Activated B cell treated with CpG ODN at 0.5 μM for 24 hours (primary cell): Measurements from ENCODE around the gene GIGYF2. TPM values are rescaled to one million over a fixed set of nuclear protein-coding genes. Genes with fewer than 3 reads are reported as not detected.

Experiments used
- ATAC-seq: fragments of 200-7000 bp; cut with Tn5 transposase; one replicate; pipeline ENCODE4 v1.10.0; 2021; ENCODE audit warnings: low read depth, mild to moderate bottlenecking, moderate library complexity
- CTCF ChIA-PET: fragments of 350-600 bp; sonication (Branson Sonifier 250); formaldehyde crosslinking; loops from one replicate; lab custom pipeline; 2021; ENCODE audit warnings: antibody characterized with exemption; lab: Charles Lee
- POLR2A ChIA-PET: fragments of 350-600 bp; sonication (Branson Sonifier 250); formaldehyde crosslinking; loops from one replicate; lab custom pipeline; 2021; ENCODE audit warnings: antibody characterized with exemption; lab: Charles Lee
- DNase-seq: peaks from one replicate; pipeline ENCODE4 v3.0.0; 2022
- H3K27ac Mint-ChIP-seq: one replicate; pipeline ENCODE4 v1.8.0; 2020; ENCODE audit warnings: mixed read lengths
- H3K27me3 Mint-ChIP-seq: one replicate; pipeline ENCODE4 v1.8.0; 2021; ENCODE audit warnings: mixed read lengths
- H3K36me3 Mint-ChIP-seq: one replicate; pipeline ENCODE4 v1.8.0; 2021; ENCODE audit warnings: low read depth, mixed read lengths
- H3K4me1 Mint-ChIP-seq: one replicate; pipeline ENCODE4 v1.8.0; 2021; ENCODE audit warnings: mixed read lengths
- H3K4me3 Mint-ChIP-seq: one replicate; pipeline ENCODE4 v1.8.0; 2020; ENCODE audit warnings: mild to moderate bottlenecking, mixed read lengths
- H3K9me3 Mint-ChIP-seq: one replicate; pipeline ENCODE4 v1.8.0; 2020; ENCODE audit warnings: mixed read lengths
- intact Hi-C: fragments of 100-400 bp; cut with micrococcal nuclease; formaldehyde crosslinking; loops from one replicate; pipeline ENCODE4 v1.15.1; 2024
- total RNA-seq: library from RNA; stranded (reverse); gene quantifications from 2 replicates; pipeline ENCODE4 v1.2.3, GENCODE V29; 2022
- TF ChIP-seq, protein P1 (sequence below): fragments of 200-600 bp; IDR thresholded peaks from one replicate; pipeline ENCODE4 v1.8.0; 2022; ENCODE audit warnings: antibody characterized with exemption, mild to moderate bottlenecking

The GIGYF2 gene
- total RNA-seq, 1 donor from 2014 or later, result 77.9 TPM

GRCh38 chr2:232777276-232777675 lies 80.1 kb downstream of the GIGYF2 start:
- DNase-seq (no peak), ATAC-seq (no peak)
- ChIA-PET CTCF (no interaction called here), POLR2A (no interaction called here)
- intact Hi-C loops, result no loop called here
- Mint-ChIP-seq H3K27ac (no peak overlapping the region), H3K9me3 (no peaks in the 10 kb centered on the region), H3K27me3 (no peaks in the 10 kb centered on the region), H3K36me3 (peaks cover 34% of the 10 kb centered on the region), H3K4me3 (no peak overlapping the region), H3K4me1 (peaks cover 17% of the 10 kb centered on the region)
- TF ChIP-seq, protein P1, sequence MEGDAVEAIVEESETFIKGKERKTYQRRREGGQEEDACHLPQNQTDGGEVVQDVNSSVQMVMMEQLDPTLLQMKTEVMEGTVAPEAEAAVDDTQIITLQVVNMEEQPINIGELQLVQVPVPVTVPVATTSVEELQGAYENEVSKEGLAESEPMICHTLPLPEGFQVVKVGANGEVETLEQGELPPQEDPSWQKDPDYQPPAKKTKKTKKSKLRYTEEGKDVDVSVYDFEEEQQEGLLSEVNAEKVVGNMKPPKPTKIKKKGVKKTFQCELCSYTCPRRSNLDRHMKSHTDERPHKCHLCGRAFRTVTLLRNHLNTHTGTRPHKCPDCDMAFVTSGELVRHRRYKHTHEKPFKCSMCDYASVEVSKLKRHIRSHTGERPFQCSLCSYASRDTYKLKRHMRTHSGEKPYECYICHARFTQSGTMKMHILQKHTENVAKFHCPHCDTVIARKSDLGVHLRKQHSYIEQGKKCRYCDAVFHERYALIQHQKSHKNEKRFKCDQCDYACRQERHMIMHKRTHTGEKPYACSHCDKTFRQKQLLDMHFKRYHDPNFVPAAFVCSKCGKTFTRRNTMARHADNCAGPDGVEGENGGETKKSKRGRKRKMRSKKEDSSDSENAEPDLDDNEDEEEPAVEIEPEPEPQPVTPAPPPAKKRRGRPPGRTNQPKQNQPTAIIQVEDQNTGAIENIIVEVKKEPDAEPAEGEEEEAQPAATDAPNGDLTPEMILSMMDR, result no peak

GRCh38 chr2:232779465-232779864 lies 82.3 kb downstream of the GIGYF2 start:
- Mint-ChIP-seq H3K4me3 (no peak overlapping the region), H3K4me1 (peaks cover 11% of the 10 kb centered on the region), H3K27me3 (no peaks in the 10 kb centered on the region), H3K9me3 (no peaks in the 10 kb centered on the region), H3K36me3 (peaks cover 27% of the 10 kb centered on the region), H3K27ac (no peak overlapping the region)
- ATAC-seq (no peak), DNase-seq (no peak)
- CTCF ChIA-PET, result no interaction called here
- POLR2A ChIA-PET, result no interaction called here
- TF ChIP-seq, protein P1, result no peak
- intact Hi-C loops, result no loop called here

- no peak overlapping the region for H3K27ac Mint-ChIP-seq
- DNase-seq (no peak), ATAC-seq (no peak)
- no peaks in the 10 kb centered on the region for H3K9me3 Mint-ChIP-seq
- ChIA-PET POLR2A (no interaction called here), CTCF (no interaction called here)
- H3K36me3 Mint-ChIP-seq, result peaks cover 30% of the 10 kb centered on the region
- H3K4me1 Mint-ChIP-seq, result peaks cover 11% of the 10 kb centered on the region
- H3K4me3 Mint-ChIP-seq, result no peak overlapping the region
- no peaks in the 10 kb centered on the region for H3K27me3 Mint-ChIP-seq
- TF ChIP-seq, protein P1, result no peak
- intact Hi-C loops, result no loop called here
These were observed 82.8 kb downstream of the GIGYF2 start for GRCh38 chr2:232779934-232780333.

GRCh38 chr2:232781765-232782164 lies 84.6 kb downstream of the GIGYF2 start:
- H3K4me1 Mint-ChIP-seq, result peaks cover 11% of the 10 kb centered on the region
- CTCF ChIA-PET, result no interaction called here
- peak; percentile 98 for ATAC-seq
- H3K4me3 Mint-ChIP-seq, result peak overlapping the region; percentile 25
- POLR2A ChIA-PET, result no interaction called here
- H3K36me3 Mint-ChIP-seq, result peaks cover 24% of the 10 kb centered on the region
- intact Hi-C loops, result no loop called here
- H3K27ac Mint-ChIP-seq, result peak overlapping the region; percentile 72
- H3K27me3 Mint-ChIP-seq, result no peaks in the 10 kb centered on the region
- no peak for DNase-seq
- H3K9me3 Mint-ChIP-seq, result no peaks in the 10 kb centered on the region
- TF ChIP-seq, protein P1, result no peak

DNA sequence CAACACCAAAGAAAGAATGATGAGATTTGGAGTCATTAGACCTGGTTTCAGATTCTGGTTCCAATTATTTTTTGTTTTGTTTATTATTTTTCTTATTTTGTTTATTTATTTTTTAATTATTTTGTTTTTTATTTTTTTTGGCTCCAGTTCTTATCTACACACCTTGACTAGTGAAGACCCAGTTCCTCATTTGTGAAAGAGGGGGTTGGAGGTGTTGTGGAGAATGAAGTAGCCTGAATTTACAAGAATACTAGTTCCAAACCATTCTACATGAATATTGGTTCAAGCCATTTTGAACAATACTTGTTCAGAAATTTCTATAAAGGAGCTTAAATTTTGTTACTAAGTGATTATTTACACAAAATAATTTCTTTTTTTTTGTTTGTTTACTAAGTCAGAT lies 86.1 kb downstream of the GIGYF2 start:
- DNase-seq, result no peak
- ChIA-PET POLR2A (interaction anchor here (0.7 to 0.8 kb wide), 2 partner anchors 11 to 27 kb away, joined by 3 to 12 read pairs; no protein-coding TSS in a partner anchor), CTCF (no interaction called here)
- Mint-ChIP-seq H3K27ac (no peak overlapping the region), H3K36me3 (peaks cover 35% of the 10 kb centered on the region), H3K4me3 (no peak overlapping the region), H3K27me3 (no peaks in the 10 kb centered on the region), H3K4me1 (peaks cover 11% of the 10 kb centered on the region), H3K9me3 (no peaks in the 10 kb centered on the region)
- no peak for ATAC-seq
- TF ChIP-seq, protein P1, result no peak
- intact Hi-C loops, result no loop called here
